HPDE6-E6E7 (cell line): ENCODE data around the gene ST3GAL2.
A peak's percentile ranks its signal among the peaks of the same experiment; 100 is the strongest.
"Not testable (repeated sequence)": the region's sequence is repeated elsewhere in the genome, so short reads cannot be mapped to it uniquely, and the experiment has no call there.

Source experiments
- DNase-seq: peaks from one replicate; pipeline ENCODE4 v3.0.0; 2011; ENCODE audit warnings: missing footprints; ENCODE audit errors: extremely low spot score

The ST3GAL2 gene

GRCh38 chr16:70467608-70468007 lies 28.7 kb upstream of the ST3GAL2 start:
- DNase-seq: no peak

- no peak for DNase-seq
These were observed 28.2 kb upstream of the ST3GAL2 start for GRCh38 chr16:70467113-70467512.

DNA sequence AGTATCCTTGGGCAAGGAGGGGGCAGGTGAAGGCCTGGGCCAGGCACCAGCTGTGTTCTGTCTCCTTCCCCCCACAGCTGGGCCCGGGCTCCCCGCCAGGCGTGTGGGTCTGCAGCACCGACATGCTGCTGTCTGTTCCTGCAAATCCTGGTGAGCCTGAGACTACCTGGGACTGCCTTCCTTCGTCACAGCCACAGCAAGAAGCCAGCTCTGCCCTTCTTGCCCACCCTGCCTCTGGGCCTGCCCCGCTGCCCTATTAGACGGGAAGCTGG lies 27.8 kb upstream of the ST3GAL2 start:
- DNase-seq: no peak

DNA sequence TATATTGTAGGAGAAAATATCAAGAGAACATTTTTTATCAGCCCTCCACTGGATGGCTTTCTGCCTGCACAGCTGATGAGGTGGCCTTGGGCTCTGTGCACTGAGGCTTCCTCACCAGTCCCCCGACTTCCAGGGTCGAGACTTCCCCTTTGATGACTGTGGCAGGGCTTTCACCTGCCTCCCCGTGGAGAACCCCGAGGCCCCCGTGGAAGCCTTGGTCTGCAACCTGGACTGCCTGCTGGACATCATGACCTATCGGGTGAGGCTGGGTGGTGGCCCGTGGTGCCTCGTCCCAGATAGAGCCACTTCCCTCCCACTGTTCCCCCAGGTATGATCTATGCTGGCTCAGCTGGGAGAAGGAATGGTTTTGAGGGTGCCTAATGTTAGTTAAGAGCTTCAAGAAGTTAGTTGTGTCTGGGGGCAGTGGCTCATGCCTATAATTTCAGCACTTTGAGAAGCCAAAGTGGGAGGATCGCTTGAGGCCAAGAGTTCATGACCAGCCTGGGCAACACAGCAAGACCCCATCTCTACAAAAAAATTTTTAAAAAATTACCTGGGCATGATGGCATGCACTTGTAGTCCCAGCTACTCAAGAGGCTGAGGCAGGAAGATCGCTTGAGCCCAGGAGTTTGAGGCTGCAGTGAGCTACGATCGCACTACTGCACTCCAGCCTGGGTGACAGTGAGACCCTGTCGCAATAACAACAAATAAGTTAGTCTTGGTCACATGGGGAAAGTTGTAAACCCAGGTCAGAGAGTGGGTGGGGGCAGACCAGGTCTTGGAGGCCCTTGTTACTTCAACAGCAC lies 27.3 kb upstream of the ST3GAL2 start:
- DNase-seq: no peak

- no peak for DNase-seq
These were observed 24.3 kb upstream of the ST3GAL2 start for GRCh38 chr16:70463235-70463634.

GRCh38 chr16:70460737-70461261 lies 21.9 kb upstream of the ST3GAL2 start:
- no peak for DNase-seq

DNA sequence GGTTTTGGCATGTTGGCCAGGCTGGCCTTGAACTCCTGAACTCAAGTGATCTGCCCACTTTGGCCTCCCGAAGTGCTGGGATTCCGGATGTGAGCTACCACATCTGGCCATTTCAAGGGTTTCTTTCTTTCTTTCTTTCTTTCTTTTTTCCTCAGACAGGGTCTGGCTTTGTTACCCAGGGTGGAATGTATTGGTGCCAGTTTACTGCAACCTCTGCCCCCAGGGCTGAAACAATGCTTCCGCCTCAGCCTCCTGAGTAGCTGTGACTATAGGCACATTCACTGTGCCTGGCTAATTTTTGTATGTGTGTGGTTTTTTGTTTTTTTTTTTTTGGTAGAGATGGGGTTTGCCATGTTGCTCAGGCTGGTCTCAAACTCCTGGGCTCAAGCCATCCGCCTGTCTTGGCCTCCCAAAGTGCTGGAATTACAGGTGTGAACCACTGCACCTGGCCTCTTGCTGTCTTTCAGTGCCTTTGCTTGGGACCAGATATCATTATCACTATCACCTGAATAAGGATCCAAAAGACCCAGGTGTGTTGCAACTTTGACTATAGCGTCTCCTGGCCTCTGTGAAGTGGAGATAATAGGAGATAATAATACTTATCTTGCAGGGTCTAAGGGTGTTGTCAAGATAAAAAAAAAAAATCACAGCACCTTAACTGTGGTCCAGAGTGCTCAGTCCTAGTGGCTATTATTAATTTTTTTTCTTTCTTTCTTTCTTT lies 18.7 kb upstream of the ST3GAL2 start:
- no peak for DNase-seq

DNA sequence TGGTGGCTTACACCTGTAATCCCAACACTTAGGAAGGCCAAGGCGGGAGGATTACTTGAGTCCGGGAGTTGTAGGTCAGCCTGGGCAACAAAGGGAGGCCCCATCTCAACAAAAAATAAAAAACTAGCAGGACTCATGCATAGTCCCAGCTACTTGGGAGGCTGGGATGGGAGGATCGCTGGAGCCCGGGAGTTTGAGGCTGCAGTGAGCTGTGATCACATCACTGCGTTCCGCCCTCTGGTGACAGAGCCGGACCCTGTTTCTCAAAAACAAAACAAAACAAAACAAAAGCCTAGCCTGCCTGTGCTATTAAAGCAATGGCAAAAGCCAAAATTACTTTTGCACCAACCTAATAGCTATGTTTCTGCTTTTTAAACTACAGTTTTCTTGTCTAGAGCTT lies 17.0 kb upstream of the ST3GAL2 start:
- DNase-seq: no peak

GRCh38 chr16:70454222-70455034 lies 15.5 kb upstream of the ST3GAL2 start, which contains the start of gene FCSK:
TSS of gene FCSK (plus strand) at chr16:70454595. CDS start at chr16:70463191, 8,596 bp downstream.
- DNase-seq: peak; percentile 96

DNA sequence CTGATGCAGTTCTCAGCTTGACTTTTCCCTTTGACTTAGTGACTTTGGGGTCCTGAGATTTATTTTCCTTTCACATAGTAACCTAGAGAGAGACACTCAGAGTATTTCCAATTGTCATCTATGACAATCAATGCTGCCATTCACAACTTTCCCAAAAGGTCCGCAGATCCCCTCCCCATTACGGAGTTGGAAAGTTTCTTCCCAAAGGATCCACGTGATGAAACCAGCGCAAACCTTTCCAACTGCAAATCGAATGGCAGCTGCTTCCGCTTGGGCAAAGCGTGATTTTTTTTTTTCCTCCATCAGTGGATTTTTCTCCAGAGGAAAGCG lies 15.0 kb upstream of the ST3GAL2 start:
- DNase-seq: no peak

GRCh38 chr16:70453117-70453891 lies 14.4 kb upstream of the ST3GAL2 start:
- no peak for DNase-seq

- not testable (repeated sequence) for DNase-seq
These were observed 12.1 kb upstream of the ST3GAL2 start for GRCh38 chr16:70451004-70451340.

- not testable (repeated sequence) for DNase-seq
These were observed 11.5 kb upstream of the ST3GAL2 start for GRCh38 chr16:70450142-70451003.

DNA sequence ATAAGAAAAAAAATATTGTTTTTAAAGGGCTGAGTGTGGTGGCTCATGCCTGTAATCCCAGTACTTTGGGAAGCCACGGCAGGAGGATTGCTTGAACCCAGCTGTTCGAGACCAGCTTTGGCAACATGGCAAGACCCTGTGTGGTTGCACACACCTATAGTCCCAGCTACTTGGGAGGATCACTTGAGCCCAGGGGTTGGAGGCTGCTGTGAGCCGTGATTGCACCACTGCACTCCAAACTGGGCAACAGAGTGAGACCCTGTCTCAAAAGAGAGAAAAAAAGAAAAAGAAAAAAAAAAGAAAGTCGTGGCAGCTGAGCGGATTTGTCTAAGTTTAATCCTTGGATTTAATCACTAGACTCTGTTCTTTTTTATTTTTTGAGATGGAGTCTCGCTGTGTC lies 9.2 kb upstream of the ST3GAL2 start:
- DNase-seq: no peak

DNA sequence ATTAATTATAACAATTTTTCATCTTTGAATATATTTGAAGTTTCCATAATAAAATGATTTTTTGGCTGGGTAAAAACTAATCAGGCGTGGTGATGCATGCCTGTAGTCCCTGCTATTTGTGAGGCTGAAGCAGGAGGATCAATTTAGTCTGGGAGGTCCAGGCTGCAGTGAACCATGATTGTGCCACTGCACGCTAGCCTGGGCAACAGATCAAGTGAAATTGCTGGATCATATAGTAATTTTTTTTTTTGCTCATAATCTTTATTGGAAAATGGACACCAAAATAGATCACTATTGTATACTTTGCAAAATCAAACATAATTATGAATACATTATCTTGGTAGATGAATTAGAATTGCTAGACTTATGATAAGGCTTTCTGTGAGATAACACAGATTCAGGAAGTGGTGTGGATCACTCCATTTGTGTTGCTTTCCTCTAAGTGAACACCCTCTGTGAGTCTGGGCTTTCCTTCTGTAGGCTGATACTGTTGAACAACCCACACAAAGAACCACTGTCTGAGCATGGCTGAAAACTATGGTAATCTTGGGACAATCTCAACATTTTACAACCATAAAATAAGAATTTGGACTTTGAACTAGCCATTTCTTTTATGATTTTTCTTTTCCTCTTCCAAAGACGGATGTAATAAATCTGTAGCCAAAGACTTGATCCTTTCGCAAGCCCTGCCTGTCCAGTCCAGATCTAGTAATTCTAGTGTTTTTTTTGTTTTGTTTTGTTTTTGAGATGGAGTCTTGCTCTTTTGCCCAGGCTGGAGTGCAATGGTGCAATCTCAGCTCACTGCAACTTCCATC lies 5.6 kb upstream of the ST3GAL2 start:
- no peak for DNase-seq

DNA sequence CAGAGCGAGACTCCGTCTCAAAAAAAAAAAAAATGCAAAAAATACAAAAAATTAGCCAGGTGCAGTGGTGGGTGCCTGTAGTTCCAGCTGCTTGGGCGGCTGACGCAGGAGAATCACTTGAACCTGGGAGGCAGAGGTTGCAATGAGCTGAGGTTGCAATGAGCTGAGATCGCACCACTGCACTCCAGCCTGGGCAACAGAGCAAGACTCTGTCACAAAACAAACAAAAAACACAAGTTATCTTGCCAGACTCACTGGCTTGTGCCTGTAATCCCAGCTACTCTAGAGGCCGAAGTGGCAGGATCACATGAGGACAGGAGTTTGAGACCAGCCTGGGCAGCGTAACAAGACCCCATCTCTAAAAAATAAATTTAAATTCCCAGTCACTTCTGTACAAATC lies 3.4 kb upstream of the ST3GAL2 start:
- DNase-seq: no peak

DNA sequence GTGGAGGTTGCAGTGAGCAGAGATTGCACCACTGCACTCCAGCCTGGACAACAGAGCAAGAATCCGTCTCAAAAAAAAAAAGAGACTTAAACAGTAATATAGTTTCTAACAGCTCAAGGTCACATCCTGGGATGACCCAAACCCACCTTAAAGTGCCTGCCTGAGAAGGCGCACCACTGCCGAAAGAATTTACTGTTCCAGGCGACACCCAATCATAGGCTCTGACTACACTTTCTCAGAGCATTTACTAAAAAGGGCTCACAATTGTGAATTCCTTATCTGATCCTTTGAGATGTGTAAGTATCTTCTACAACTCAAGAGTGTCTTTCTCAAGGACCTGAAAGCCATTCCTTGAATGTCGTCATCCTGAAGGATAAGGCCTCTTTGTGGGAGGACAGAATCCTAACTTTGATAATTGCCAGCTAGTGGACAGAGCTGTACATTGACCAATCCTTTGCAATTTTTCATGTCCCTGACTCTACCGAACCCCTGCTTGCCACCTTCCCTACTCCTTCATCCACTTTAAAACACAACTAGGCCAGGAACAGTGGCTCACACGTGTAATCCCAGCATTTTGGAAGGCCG lies 2.6 kb upstream of the ST3GAL2 start:
- DNase-seq: no peak

DNA sequence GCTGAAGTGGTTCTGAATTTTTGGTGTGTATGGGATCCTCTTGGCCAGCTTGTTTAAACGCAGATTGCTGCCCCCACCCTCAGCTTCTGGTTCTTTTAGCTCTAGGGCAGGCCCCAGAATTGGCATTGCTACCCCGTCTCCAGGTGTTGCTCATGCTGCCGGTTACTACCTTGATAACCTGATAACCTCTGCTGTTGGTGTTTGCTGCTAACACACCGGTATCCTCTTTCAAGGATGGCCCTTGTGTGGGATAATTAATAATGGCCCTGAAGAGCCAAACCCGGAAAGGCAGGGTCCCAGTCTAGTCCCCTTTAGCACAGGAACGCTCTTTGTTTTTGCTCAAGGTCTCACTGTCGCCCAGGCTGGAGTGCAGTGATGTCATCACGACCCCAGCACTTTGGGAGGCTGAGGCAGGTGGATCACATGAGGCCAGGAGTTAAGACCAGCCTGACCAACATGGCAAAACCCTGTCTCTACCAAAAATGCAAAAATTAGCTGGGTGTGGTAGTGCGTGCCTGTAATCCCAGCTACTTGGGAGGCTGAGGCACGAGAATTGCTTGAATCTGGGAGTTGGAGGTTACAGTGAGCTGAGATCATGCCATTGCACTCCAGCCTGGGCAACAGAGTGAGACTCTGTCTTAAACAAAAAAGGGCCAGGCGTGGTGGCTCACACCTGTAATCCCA lies 1.3 kb upstream of the ST3GAL2 start:
- DNase-seq: no peak

DNA sequence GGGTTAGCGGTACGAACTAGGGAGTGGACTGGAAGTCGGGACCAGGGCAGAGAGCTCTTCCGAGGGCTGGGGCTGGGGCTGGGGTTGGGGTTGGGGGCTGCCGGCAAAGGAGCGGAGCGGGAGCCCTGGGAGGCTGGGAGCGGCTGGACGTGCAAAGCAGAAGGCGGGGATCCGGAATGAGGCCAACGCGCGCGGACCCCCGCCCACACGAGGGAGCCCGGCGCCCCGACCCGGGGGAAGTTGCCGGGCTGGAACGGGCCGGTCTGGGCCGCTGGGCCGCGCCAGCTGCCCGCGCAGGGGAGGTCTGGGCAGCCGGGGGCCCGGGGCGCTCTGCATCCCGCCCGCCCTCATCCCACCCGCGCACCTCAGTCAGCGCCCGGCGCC lies 323 bp downstream of the ST3GAL2 start:
- DNase-seq: no peak
